H9 (cell line): ENCODE data around the gene CYP2S1. TPM values are rescaled to one million over a fixed set of nuclear protein-coding genes. Genes with fewer than 3 reads are reported as not detected.

Experiments used
- DNase-seq: peaks from one replicate; pipeline ENCODE4 v3.0.0-alpha.2; 2017
- H2AFZ ChIP-seq: one replicate; pipeline ENCODE4 v1.6.1; 2013; ENCODE audit warnings: mild to moderate bottlenecking, low read length, control low read depth, moderate library complexity
- H2AK5ac ChIP-seq: 2 replicates; pipeline ENCODE4 v1.6.1; 2013; ENCODE audit warnings: low read length, control low read depth, mixed read lengths; ENCODE audit not compliant: insufficient read length
- H2BK120ac ChIP-seq: one replicate; pipeline ENCODE4 v1.6.1; 2013; ENCODE audit warnings: low read depth, mild to moderate bottlenecking, low read length, control low read depth, inconsistent platforms; ENCODE audit not compliant: poor library complexity, severe bottlenecking
- H2BK12ac ChIP-seq: 2 replicates; pipeline ENCODE4 v1.6.1; 2013; ENCODE audit warnings: low read length, control low read depth, mixed read lengths, low read depth; ENCODE audit not compliant: insufficient read length
- H2BK15ac ChIP-seq: 2 replicates; pipeline ENCODE4 v1.6.1; 2013; ENCODE audit warnings: low read depth, low read length, control low read depth
- H2BK20ac ChIP-seq: one replicate; pipeline ENCODE4 v1.6.1; 2013; ENCODE audit warnings: low read depth, mild to moderate bottlenecking, low read length, control low read depth, inconsistent platforms; ENCODE audit not compliant: poor library complexity, severe bottlenecking
- H2BK5ac ChIP-seq: 2 replicates; pipeline ENCODE4 v1.6.1; 2013; ENCODE audit warnings: low read length, control low read depth, mixed read lengths; ENCODE audit not compliant: insufficient read length
- H3K14ac ChIP-seq: 2 replicates; pipeline ENCODE4 v1.6.1; 2013; ENCODE audit warnings: low read length, control low read depth; ENCODE audit not compliant: insufficient read depth
- H3K18ac ChIP-seq: 2 replicates; pipeline ENCODE4 v1.6.1; 2013; ENCODE audit warnings: low read depth, mild to moderate bottlenecking, mixed read lengths, low read length, control low read depth; ENCODE audit not compliant: insufficient read length
- H3K23ac ChIP-seq: 2 replicates; pipeline ENCODE4 v1.6.1; 2013; ENCODE audit warnings: low read length, control low read depth, mixed read lengths, low read depth; ENCODE audit not compliant: insufficient read length
- H3K23me2 ChIP-seq: 2 replicates; pipeline ENCODE4 v1.6.1; 2013; ENCODE audit warnings: low read depth, mild to moderate bottlenecking, mixed read lengths, low read length, control low read depth; ENCODE audit not compliant: insufficient read length, poor library complexity, severe bottlenecking
- H3K27ac ChIP-seq: 2 replicates; pipeline ENCODE4 v1.5.1; 2013; ENCODE audit warnings: low read length, control low read depth, mixed read lengths, low read depth; ENCODE audit not compliant: insufficient read length
- H3K27me3 ChIP-seq: 2 replicates; pipeline ENCODE4 v1.6.1; 2013; ENCODE audit warnings: low read length, control low read depth, inconsistent platforms; ENCODE audit not compliant: insufficient read depth
- H3K4ac ChIP-seq: 2 replicates; pipeline ENCODE4 v1.6.1; 2013; ENCODE audit warnings: low read depth, mild to moderate bottlenecking, control low read depth, inconsistent platforms, low read length, moderate library complexity
- H3K4me1 ChIP-seq: 2 replicates; pipeline ENCODE4 v1.6.1; 2013; ENCODE audit warnings: low read length, control low read depth, inconsistent platforms; ENCODE audit not compliant: insufficient read depth
- H3K4me2 ChIP-seq: 2 replicates; pipeline ENCODE4 v1.6.1; 2013; ENCODE audit warnings: low read length, control low read depth, mixed read lengths; ENCODE audit not compliant: insufficient read length, insufficient read depth
- H3K56ac ChIP-seq: 2 replicates; pipeline ENCODE4 v1.6.1; 2013; ENCODE audit warnings: low read depth, mild to moderate bottlenecking, mixed read lengths, low read length, control low read depth; ENCODE audit not compliant: insufficient read length
- H3K79me1 ChIP-seq: 2 replicates; pipeline ENCODE4 v1.6.1; 2013; ENCODE audit warnings: low read depth, mild to moderate bottlenecking, moderate library complexity, low read length, control low read depth, inconsistent platforms; ENCODE audit not compliant: insufficient read depth, poor library complexity, severe bottlenecking
- H3K79me2 ChIP-seq: 2 replicates; pipeline ENCODE4 v1.6.1; 2013; ENCODE audit warnings: low read length, control low read depth, inconsistent platforms; ENCODE audit not compliant: insufficient read depth
- H3K9ac ChIP-seq: 2 replicates; pipeline ENCODE4 v1.6.1; 2013; ENCODE audit warnings: low read length, control low read depth, mixed read lengths; ENCODE audit not compliant: insufficient read length; ENCODE audit errors: extremely low read depth
- H3K9me3 ChIP-seq: one replicate; pipeline ENCODE4 v1.6.1; 2013; ENCODE audit warnings: low read depth, low read length, inconsistent platforms; ENCODE audit not compliant: control insufficient read depth
- H3T11ph ChIP-seq: one replicate; pipeline ENCODE4 v1.6.1; 2013; ENCODE audit warnings: mild to moderate bottlenecking, low read length, control low read depth, inconsistent platforms
- H4K20me1 ChIP-seq: one replicate; pipeline ENCODE4 v1.6.1; 2013; ENCODE audit not compliant: control insufficient read depth, insufficient read length, insufficient read depth
- H4K5ac ChIP-seq: 2 replicates; pipeline ENCODE4 v1.6.1; 2013; ENCODE audit warnings: low read depth, mild to moderate bottlenecking, mixed read lengths, low read length, control low read depth; ENCODE audit not compliant: insufficient read length
- H4K8ac ChIP-seq: replicated peaks from 2 replicates; pipeline ENCODE4 v1.6.1; 2013; ENCODE audit warnings: low read length, control low read depth, mixed read lengths, low read depth; ENCODE audit not compliant: insufficient read length
- H4K91ac ChIP-seq: 2 replicates; pipeline ENCODE4 v1.6.1; 2013; ENCODE audit warnings: low read depth, mild to moderate bottlenecking, moderate library complexity, mixed read lengths, low read length, control low read depth; ENCODE audit not compliant: insufficient read length
- H3K27ac Mint-ChIP-seq, 3 experiments: 2 replicates in 2 of 3; 3 replicates in 1 of 3; pipeline ENCODE4 v1.8.0; 2020 to 2021; ENCODE audit warnings: mixed read lengths in 3 of 3, mild to moderate bottlenecking in 1 of 3, moderate library complexity in 1 of 3
- H3K27me3 Mint-ChIP-seq: 2 replicates; pipeline ENCODE4 v1.8.0; 2021; ENCODE audit warnings: low read depth, mild to moderate bottlenecking, moderate library complexity, mixed read lengths
- H3K36me3 Mint-ChIP-seq, 3 experiments: 2 replicates in 2 of 3; 3 replicates in 1 of 3; pipeline ENCODE4 v1.8.0; 2020 to 2021; ENCODE audit warnings: low read depth in 3 of 3, mixed read lengths in 3 of 3; ENCODE audit not compliant: insufficient read depth in 1 of 3
- H3K4me1 Mint-ChIP-seq, 2 experiments: 2 replicates each; pipeline ENCODE4 v1.8.0; 2020; ENCODE audit warnings: mixed read lengths in 2 of 2
- H3K4me3 Mint-ChIP-seq, 2 experiments: 2 replicates in 1 of 2; 3 replicates in 1 of 2; pipeline ENCODE4 v1.8.0; 2020 to 2021; ENCODE audit warnings: mild to moderate bottlenecking in 2 of 2, mixed read lengths in 2 of 2, moderate library complexity in 1 of 2
- H3K9me3 Mint-ChIP-seq, 2 experiments: 2 replicates in 1 of 2; 3 replicates in 1 of 2; pipeline ENCODE4 v1.8.0; 2020; ENCODE audit warnings: mild to moderate bottlenecking in 2 of 2, mixed read lengths in 2 of 2, moderate library complexity in 1 of 2
- CTCF ChIP-seq: fragments of 200-600 bp; sonication (generic); conservative IDR thresholded peaks from 3 replicates; pipeline ENCODE4 v1.8.0; 2021; ENCODE audit warnings: antibody characterized with exemption, mild to moderate bottlenecking
- WGBS: extraction: QIAGEN DNeasy Blood & Tissue Kit; methylation state at CpG from one replicate; pipeline ENCODE4 v1.1.7; 2013; ENCODE audit warnings: missing lambda C conversion rate, low lambda C conversion rate, mixed read lengths; ENCODE audit not compliant: insufficient read length; ENCODE audit errors: extremely low coverage; 5-methylcytosine and 5-hydroxymethylcytosine counted together
- total RNA-seq: library from RNA; stranded (reverse); gene quantifications from 2 replicates; pipeline ENCODE4 v1.2.1, GENCODE V29; 2021

The CYP2S1 gene
- total RNA-seq, 1 experiment from 2014 or later: 159 TPM

GRCh38 chr19:41223431-41224234 lies 30.6 kb downstream of the CYP2S1 start:
- H2BK5ac ChIP-seq: no peak overlapping the region
- H3K27me3 ChIP-seq: no peaks in the 10 kb centered on the region
- no peak overlapping the region for H3K27ac ChIP-seq
- no peak overlapping the region for H2BK120ac ChIP-seq
- no peak overlapping the region for H2AK5ac ChIP-seq
- Mint-ChIP-seq H3K36me3 (peaks cover 12 to 23% (median 15%) of the 10 kb centered on the region in 3 experiments), H3K9me3 (no peaks in the 10 kb centered on the region; a peak in 2 of 5 replicates), H3K27me3 (peaks cover 6% of the 10 kb centered on the region), H3K4me3 (peak overlapping the region in 1 of 2 experiments; percentile 58; a peak in 3 of 5 replicates), H3K27ac (peak overlapping the region; percentile 75 to 90 (median 90)), H3K4me1 (peaks cover 48 to 56% of the 10 kb centered on the region in 2 experiments)
- H3K9ac ChIP-seq: no peak overlapping the region
- H3K14ac ChIP-seq: no peak overlapping the region
- H3K23me2 ChIP-seq: peaks cover 14% of the 10 kb centered on the region
- H3K79me1 ChIP-seq: no peaks in the 10 kb centered on the region
- no peak overlapping the region for H2BK20ac ChIP-seq
- peak; percentile 85 for DNase-seq
- WGBS: no CpG with 5 or more reads among the region's 8 CpGs
- H3K9me3 ChIP-seq: no peaks in the 10 kb centered on the region
- H3K79me2 ChIP-seq: no peaks in the 10 kb centered on the region
- no peak overlapping the region for H4K8ac ChIP-seq
- H3K4ac ChIP-seq: no peak overlapping the region
- H3K56ac ChIP-seq: no peak overlapping the region
- no peak overlapping the region for H4K5ac ChIP-seq
- H4K20me1 ChIP-seq: no peaks in the 10 kb centered on the region
- no peak overlapping the region for H2AFZ ChIP-seq
- no peak overlapping the region for H3T11ph ChIP-seq
- TF ChIP-seq CTCF: no peak
- H3K23ac ChIP-seq: no peak overlapping the region
- no peak overlapping the region for H2BK15ac ChIP-seq
- H2BK12ac ChIP-seq: no peak overlapping the region
- no peak overlapping the region for H4K91ac ChIP-seq
- H3K18ac ChIP-seq: no peak overlapping the region
- H3K4me1 ChIP-seq: peaks cover 5% of the 10 kb centered on the region; the same call in 1 of the 2 replicates
- no peak overlapping the region for H3K4me2 ChIP-seq
